Epithelial cell of proximal tubule (primary cell): Measurements from ENCODE around the gene WDR37. TPM values are rescaled to one million over a fixed set of nuclear protein-coding genes. Genes with fewer than 3 reads are reported as not detected.
"Not testable (repeated sequence)": the region's sequence is repeated elsewhere in the genome, so short reads cannot be mapped to it uniquely, and the experiment has no call there.

ENCODE experiments used
- DNase-seq: peaks from one replicate; pipeline ENCODE4 v3.0.0-alpha.2; 2011; ENCODE audit warnings: low read depth
- H3K4me3 ChIP-seq: 2 replicates; pipeline ENCODE4 v1.5.1; 2011; ENCODE audit warnings: low read depth, mild to moderate bottlenecking, low read length
- CTCF ChIP-seq: conservative IDR thresholded peaks from 2 replicates; pipeline ENCODE4 v1.5.1; 2012; ENCODE audit warnings: low read depth, mild to moderate bottlenecking, low read length
- total RNA-seq: library from RNA; depleted of rRNA; stranded (reverse); fragments of >200 nt; gene quantifications from 2 replicates; pipeline ENCODE4 v1.2.3, GENCODE V29; 2015

WDR37 gene
- total RNA-seq, 1 donor from 2014 or later = 10.6 TPM

- H3K4me3 ChIP-seq = peak overlapping the region; percentile 90
- DNase-seq = no peak
- TF ChIP-seq CTCF = no peak
These were observed 1.8 kb downstream of the WDR37 start for GRCh38 chr10:1058017-1058416.

GRCh38 chr10:1059902-1060301 lies 3.7 kb downstream of the WDR37 start:
- H3K4me3 ChIP-seq = no peak overlapping the region
- DNase-seq = no peak
- TF ChIP-seq CTCF = no peak

- H3K4me3 ChIP-seq = no peak overlapping the region
- TF ChIP-seq CTCF = no peak
- no peak for DNase-seq
These were observed 6.0 kb downstream of the WDR37 start for GRCh38 chr10:1061930-1062774.

- no peak overlapping the region for H3K4me3 ChIP-seq
- no peak for TF ChIP-seq CTCF
- DNase-seq = no peak
These were observed 7.2 kb downstream of the WDR37 start for GRCh38 chr10:1063232-1063865.

GRCh38 chr10:1064964-1065247 lies 8.7 kb downstream of the WDR37 start:
- no peak for DNase-seq
- H3K4me3 ChIP-seq = no peak overlapping the region
- no peak for TF ChIP-seq CTCF

GRCh38 chr10:1066734-1067133 lies 10.5 kb downstream of the WDR37 start:
- not testable (repeated sequence) for DNase-seq, H3K4me3 ChIP-seq

- no peak for DNase-seq
- TF ChIP-seq CTCF = no peak
- H3K4me3 ChIP-seq = no peak overlapping the region
These were observed 12.5 kb downstream of the WDR37 start for GRCh38 chr10:1068380-1069361.
